ENCODE data around the gene DDN. TPM values are rescaled to one million over a fixed set of nuclear protein-coding genes. Genes with fewer than 3 reads are reported as not detected.

DDN gene
- total RNA-seq, 1 experiment from 2014 or later: 0.35 TPM

GRCh38 chr12:48969160-48969771 is 29.9 kb downstream of the DDN start:
- Histone ChIP-seq H3K4me1 (ENCODE audit: insufficient read depth, low read length) (peaks cover 11% of the 10 kb centered on the region), H2BK20ac (ENCODE audit: low read depth, low read length, poor library complexity, severe bottlenecking) (no peak overlapping the region), H4K91ac (ENCODE audit: insufficient read length, low read depth, low read length) (no peak overlapping the region), H3K18ac (ENCODE audit: insufficient read length, low read depth, low read length) (no peak overlapping the region), H3K56ac (ENCODE audit: insufficient read length, low read depth, low read length) (no peak overlapping the region), H3K9ac (ENCODE audit: extremely low read depth, insufficient read length, low read length) (no peak overlapping the region), H3K79me1 (ENCODE audit: insufficient read depth, low read depth, low read length, poor library complexity, severe bottlenecking) (no peaks in the 10 kb centered on the region), H3K4ac (ENCODE audit: low read depth, low read length) (no peak overlapping the region), H4K8ac (replicated peaks; ENCODE audit: insufficient read length, low read depth, low read length) (no peak overlapping the region), H2BK120ac (ENCODE audit: low read depth, low read length, poor library complexity, severe bottlenecking) (no peak overlapping the region), H3K27ac (ENCODE audit: insufficient read length, low read depth, low read length) (no peak overlapping the region), H3K79me2 (ENCODE audit: insufficient read depth, low read length) (no peaks in the 10 kb centered on the region), H4K5ac (ENCODE audit: insufficient read length, low read depth, low read length) (no peak overlapping the region), H3K9me3 (ENCODE audit: control insufficient read depth, low read depth, low read length) (no peaks in the 10 kb centered on the region), H2AFZ (ENCODE audit: low read length) (no peak overlapping the region), H2BK5ac (ENCODE audit: insufficient read length, low read length) (no peak overlapping the region), H3K23ac (ENCODE audit: insufficient read length, low read depth, low read length) (no peak overlapping the region), H4K20me1 (ENCODE audit: control insufficient read depth, insufficient read depth, insufficient read length) (no peaks in the 10 kb centered on the region), H3K4me2 (ENCODE audit: insufficient read depth, insufficient read length, low read length) (no peak overlapping the region), H3K23me2 (ENCODE audit: insufficient read length, low read depth, low read length, poor library complexity, severe bottlenecking) (peaks cover 9% of the 10 kb centered on the region), H2AK5ac (ENCODE audit: insufficient read length, low read length) (no peak overlapping the region), H2BK12ac (ENCODE audit: insufficient read length, low read depth, low read length) (no peak overlapping the region), H3T11ph (ENCODE audit: low read length) (no peak overlapping the region), H3K14ac (ENCODE audit: insufficient read depth, low read length) (no peak overlapping the region), H2BK15ac (ENCODE audit: low read depth, low read length) (no peak overlapping the region), H3K27me3 (ENCODE audit: insufficient read depth, low read length) (peaks cover 65% of the 10 kb centered on the region)
- H3K9me3 Mint-ChIP-seq: peaks cover 0 to 2% of the 10 kb centered on the region in 2 experiments; a peak in 3 of 5 replicates
- DNase-seq: no peak
- H3K36me3 Mint-ChIP-seq (ENCODE audit: insufficient read depth in 1 of 3, low read depth in 3 of 3): no peaks in the 10 kb centered on the region; a peak in 1 of 7 replicates
- peaks cover 61 to 65% of the 10 kb centered on the region in 2 experiments for H3K4me1 Mint-ChIP-seq
- no CpG with 5 or more reads among the region's 8 CpGs for WGBS (ENCODE audit: extremely low coverage, insufficient read length, low lambda C conversion rate)
- peak overlapping the region; percentile 27 to 66; a peak in 4 of 5 replicates for H3K4me3 Mint-ChIP-seq
- H3K27me3 Mint-ChIP-seq (ENCODE audit: low read depth): peaks cover 75% of the 10 kb centered on the region
- no peak for TF ChIP-seq CTCF (conservative IDR thresholded peaks at IDR 0.05)
- H3K27ac Mint-ChIP-seq: no peak overlapping the region
